Right hindlimb (tissue), 1 donor: ENCODE data around the gene ITPR2.
"Not testable (repeated sequence)": the region's sequence is repeated elsewhere in the genome, so short reads cannot be mapped to it uniquely, and the experiment has no call there.

Experiments
- DNase-seq: peaks from one replicate; pipeline ENCODE4 v3.0.0-alpha.2; 2018

Gene ITPR2

GRCh38 chr12:26614011-26614616 lies 218.9 kb downstream of the ITPR2 start:
- DNase-seq: peak; percentile 41

DNA sequence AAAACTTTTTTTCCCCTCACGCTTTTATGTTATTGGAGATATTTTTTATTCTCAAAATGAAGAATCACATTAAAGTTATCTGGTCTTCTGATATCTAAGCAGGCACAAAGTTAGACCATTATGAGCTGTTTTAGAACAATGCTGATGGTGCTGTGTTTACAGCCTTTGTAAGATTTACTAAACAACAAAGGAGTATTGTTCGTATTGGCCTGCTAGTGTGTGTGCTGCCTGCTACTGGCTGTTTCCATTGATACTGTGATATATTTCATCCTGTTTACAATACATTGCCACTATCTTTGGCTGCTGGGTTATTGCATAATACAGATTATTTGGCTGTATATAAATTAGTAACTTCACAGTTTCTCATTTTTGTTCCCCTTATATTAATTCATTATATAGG lies 220.8 kb downstream of the ITPR2 start:
- no peak for DNase-seq

GRCh38 chr12:26611598-26611997 lies 221.4 kb downstream of the ITPR2 start:
- no peak for DNase-seq

GRCh38 chr12:26610774-26611173 lies 222.2 kb downstream of the ITPR2 start:
- DNase-seq: no peak

- DNase-seq: no peak
These were observed 223.0 kb downstream of the ITPR2 start for GRCh38 chr12:26609986-26610385.

DNA sequence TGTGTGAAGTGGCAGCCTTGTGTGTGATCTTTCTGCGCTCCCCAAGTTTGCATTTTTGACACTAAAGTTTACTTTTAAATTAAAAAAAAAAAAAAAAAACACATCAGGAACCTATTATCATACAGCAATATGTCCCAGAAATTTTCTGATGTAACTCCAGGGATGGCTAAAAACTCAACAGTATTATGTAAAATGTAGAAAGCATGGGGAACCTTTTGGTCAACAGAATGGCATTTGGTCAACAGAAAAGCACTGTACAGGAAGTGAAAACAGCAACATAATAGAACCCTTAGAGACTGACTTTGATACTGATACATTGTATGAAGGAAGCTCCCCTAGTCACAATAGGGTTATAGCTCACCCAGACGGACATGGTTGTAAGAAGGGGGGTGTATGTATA lies 224.3 kb downstream of the ITPR2 start:
- DNase-seq: no peak

- no peak for DNase-seq
These were observed 224.7 kb downstream of the ITPR2 start for GRCh38 chr12:26608273-26608672.

GRCh38 chr12:26606911-26607310 lies 226.1 kb downstream of the ITPR2 start:
- DNase-seq: no peak

- not testable (repeated sequence) for DNase-seq
These were observed 228.2 kb downstream of the ITPR2 start for GRCh38 chr12:26604813-26605212.

DNA sequence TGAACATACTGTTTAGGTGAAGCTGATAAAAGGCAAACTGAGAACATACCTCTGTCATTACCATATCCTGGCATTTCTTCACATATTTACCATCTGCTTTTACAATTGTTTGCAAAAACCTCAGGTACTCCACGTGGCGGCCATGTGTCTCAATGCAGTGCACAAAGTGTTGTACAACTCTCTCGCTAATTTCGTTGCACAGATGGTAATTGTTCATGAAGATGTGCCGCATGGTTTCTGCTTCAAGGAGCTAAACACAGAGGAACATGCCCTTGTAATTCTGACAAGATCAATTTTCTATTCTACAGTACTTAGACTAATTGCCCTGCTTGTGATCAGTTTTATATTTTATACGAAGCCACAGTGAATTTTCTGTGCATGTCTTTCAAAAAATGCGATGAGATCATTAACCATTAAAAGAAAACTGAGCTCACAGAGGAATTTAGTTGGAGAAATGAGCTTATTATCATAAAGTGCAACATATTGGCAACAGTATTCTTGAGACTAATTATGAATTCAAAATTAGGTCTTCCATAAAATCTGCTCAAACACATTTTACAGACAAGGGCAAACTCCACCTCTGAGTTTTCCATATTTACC lies 233.8 kb downstream of the ITPR2 start:
- no peak for DNase-seq

DNA sequence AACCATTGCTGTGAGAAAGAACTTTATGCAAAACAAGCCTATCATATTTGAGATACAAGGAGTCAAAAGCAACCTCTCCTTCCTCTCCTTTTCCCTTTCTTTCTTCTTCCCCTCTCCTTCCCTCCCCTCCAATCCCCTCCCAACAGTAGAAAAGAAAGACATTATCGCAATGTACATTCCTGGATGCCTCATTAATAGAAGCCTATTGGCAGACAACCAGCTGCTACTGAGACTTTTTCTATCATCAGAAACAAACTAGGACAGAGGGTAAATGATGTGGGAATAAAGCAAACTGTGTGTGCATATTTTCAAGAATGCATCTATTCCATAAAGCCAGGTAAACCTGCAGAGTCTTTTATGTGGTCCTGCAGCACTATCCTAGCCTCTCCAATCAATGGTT lies 237.2 kb downstream of the ITPR2 start:
- DNase-seq: no peak

DNA sequence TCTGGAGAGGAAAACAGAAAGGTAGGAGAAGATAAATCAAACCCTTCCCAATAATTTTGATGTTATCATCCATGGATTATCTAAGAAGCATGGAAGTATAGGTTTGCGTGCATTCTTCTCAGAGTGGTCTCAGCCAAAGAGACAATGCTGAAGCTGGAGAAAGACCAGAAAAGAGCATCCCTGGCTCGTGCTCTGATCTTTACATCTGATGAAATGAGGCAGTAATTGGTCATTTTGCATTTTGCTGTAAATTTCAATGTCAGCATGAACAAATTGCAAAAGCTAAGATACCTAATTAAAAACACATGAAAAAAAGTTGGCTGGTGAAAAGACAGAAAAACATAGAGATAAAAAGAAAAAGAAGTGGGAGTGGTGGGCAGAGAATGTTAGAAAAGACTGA lies 252.4 kb downstream of the ITPR2 start:
- no peak for DNase-seq

DNA sequence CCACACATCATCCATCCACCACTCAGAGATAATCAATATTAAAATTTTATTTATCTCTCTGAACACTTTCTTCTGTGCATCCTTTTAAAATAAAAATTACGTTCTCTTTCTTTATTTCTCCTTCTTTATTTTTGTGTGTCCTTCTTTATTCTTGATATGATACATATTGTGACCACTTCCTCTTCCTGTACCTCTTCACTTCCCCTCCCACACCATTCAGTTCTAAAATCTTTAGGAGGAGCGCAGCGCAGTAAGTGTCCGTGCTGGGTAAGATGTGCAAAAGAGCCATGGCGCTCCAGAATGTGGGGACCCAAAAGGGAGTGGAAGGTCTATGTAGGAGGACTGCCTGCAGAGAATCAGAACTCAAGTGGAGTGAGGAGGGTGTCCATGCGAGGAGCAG lies 256.7 kb downstream of the ITPR2 start:
- DNase-seq: no peak

- no peak for DNase-seq
These were observed 259.6 kb downstream of the ITPR2 start for GRCh38 chr12:26573225-26573909.

DNA sequence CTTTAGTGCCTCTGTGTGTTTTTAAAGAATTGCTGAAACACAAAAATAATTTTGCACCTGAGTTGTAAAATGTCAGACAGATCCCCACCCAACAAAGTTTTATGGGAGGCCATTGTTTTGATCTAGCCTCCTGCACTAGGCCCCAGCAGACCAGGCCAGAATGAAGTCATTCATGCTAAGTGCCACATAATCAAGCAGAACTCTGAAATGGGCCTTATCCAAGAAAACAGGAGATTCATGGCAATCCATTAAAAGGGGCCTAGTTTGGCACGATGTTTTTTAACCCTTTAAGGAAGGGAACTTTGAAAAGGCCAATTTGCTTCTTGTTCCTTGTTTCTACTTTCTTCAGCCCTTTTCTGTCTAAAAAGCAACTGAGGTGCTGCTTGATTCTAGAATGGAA lies 260.9 kb downstream of the ITPR2 start:
- DNase-seq: no peak

- no peak for DNase-seq
These were observed 261.4 kb downstream of the ITPR2 start for GRCh38 chr12:26571560-26571959.

DNA sequence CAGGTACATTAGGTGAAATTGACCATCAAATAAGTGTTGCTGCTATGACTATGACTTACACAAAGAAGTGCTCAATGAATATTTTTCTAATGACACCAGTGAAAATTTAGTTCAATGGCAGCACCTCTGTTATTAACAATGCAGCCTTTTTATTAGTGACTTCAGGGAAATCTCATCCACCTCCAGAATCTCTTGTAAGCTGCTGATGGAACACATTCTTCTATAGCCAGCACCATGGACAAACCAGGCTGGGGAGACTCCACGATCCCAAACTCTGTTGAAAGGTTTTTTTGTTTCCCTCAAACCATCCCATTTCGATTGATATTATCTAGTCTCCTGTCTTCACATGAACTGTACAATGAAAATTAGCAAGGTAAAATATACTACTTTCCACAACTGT lies 265.9 kb downstream of the ITPR2 start:
- DNase-seq: no peak

DNA sequence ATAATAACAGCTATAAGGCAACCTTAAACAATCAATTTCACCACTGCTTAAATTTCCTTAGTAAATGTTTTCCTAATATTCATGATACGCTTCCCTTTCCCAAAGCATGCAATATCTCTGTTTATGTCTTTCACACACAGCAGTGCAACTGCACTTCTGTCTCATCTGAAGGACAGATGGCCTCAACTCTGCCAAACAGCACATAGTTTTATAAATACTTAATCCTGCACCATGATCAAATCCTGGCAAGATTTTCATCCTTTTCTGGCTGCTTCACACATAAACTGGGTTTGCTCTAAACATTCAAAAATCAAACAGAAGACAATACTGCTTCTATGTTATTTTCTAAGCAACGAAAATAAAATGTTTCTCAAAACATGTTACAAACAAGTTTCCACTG lies 266.3 kb downstream of the ITPR2 start:
- DNase-seq: peak; percentile 29

GRCh38 chr12:26566186-26566585 lies 266.8 kb downstream of the ITPR2 start:
- no peak for DNase-seq

GRCh38 chr12:26564391-26564790 lies 268.6 kb downstream of the ITPR2 start:
- no peak for DNase-seq

- DNase-seq: no peak
These were observed 269.4 kb downstream of the ITPR2 start for GRCh38 chr12:26563552-26563951.

DNA sequence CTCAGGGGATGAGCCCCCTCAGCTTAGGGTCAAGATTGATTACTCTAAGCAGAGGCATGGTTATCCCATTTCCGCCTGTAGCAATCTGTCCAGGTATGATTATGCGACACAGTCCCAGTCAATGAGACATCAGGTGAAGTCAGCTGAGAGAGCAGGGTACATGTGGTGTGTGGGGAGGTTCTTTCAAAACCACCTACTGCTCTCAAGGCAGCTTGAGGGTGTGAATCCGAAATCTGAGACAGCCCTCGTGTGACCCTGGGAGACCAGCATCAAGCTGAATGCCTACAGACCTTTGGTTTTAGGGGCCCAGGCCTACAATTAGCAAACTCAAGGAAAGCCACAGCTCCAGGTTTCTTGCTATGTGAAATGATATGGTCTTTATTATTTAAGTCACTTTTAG lies 275.7 kb downstream of the ITPR2 start:
- no peak for DNase-seq

GRCh38 chr12:26556916-26557315 lies 276.1 kb downstream of the ITPR2 start:
- DNase-seq: no peak

DNA sequence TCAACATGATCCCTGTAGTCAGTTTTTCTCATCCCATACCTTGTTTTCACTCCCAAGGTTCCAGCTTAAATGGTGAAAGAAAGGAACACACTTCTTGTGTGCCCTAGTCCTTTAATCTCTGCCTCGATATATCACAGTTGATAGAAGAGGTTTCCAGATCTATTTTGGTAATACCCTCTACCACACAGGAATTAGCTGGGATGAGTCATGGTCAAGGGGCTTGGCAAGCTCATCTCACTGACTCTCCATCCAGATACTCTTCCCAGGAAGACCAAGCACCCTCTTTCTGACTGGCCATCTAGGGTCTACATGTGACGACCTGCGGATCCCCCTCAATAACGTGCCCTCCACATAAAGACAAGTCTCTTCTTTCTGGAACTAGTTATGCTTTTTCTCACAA lies 277.9 kb downstream of the ITPR2 start:
- DNase-seq: no peak

DNA sequence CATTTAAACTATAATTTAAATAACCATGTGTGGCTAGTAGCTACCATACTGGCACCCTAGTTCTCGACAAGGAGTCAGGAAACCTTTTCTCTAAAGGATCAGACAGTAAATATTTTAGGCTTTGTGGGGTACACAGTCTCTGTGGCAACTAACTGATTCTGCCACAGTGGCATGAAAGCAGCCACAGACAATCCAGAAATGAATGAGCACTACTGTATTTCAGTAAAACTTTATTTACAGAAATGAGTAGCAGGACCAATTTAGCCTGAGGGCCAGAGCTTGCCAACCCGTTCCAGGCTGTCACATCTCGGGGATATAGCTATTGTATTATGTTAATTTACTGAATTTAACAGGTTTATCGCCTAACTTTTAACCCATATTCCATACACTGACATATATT lies 278.7 kb downstream of the ITPR2 start:
- DNase-seq: no peak
